Vagina (tissue), 2 donors: Measurements from ENCODE around the gene ANKRD44. TPM values are rescaled to one million over a fixed set of nuclear protein-coding genes. Genes with fewer than 3 reads are reported as not detected.
"Not testable (repeated sequence)": the region's sequence is repeated elsewhere in the genome, so short reads cannot be mapped to it uniquely, and the experiment has no call there.

Source experiments
- DNase-seq, 2 donors: peaks; one replicate each; pipeline ENCODE4 v3.0.0-alpha.2; 2017; ENCODE audit errors: extremely low spot score in 2 of 2
- H3K27ac ChIP-seq: fragments of 200-600 bp; sonication (generic); one replicate; pipeline ENCODE4 v1.5.1; 2019
- H3K27me3 ChIP-seq: fragments of 200-600 bp; sonication (generic); one replicate; pipeline ENCODE4 v1.5.1; 2019
- H3K36me3 ChIP-seq, 2 donors: fragments of 200-600 bp; sonication (generic); one replicate each; pipeline ENCODE4 v1.5.1; 2017 to 2019
- H3K4me1 ChIP-seq: fragments of 200-600 bp; sonication (generic); one replicate; pipeline ENCODE4 v1.5.1; 2019
- H3K4me3 ChIP-seq, 2 donors: fragments of 200-600 bp; sonication (generic); 1 replicate in 1 of 2; 2 replicates in 1 of 2; pipeline ENCODE4 v1.5.1; 2016 to 2019
- H3K9me3 ChIP-seq: fragments of 200-600 bp; sonication (generic); one replicate; pipeline ENCODE4 v1.5.1; 2019
- CTCF ChIP-seq, 3 experiments: fragments of 450-650 bp in 2 of 3; fragments of 200-600 bp in 1 of 3; sonication (generic) in 1 of 3; IDR thresholded peaks; one replicate each; pipeline ENCODE4 v1.5.1; 2017 to 2019; ENCODE audit warnings: antibody characterized with exemption in 3 of 3, mild to moderate bottlenecking in 2 of 3, moderate library complexity in 2 of 3
- POLR2A ChIP-seq, 2 donors: fragments of 450-650 bp; IDR thresholded peaks; one replicate each; pipeline ENCODE4 v1.6.1; 2017; ENCODE audit warnings: antibody characterized with exemption in 2 of 2, mild to moderate bottlenecking in 2 of 2, moderate library complexity in 2 of 2
- POLR2AphosphoS5 ChIP-seq, 2 donors: sonication (generic); formaldehyde crosslinking; IDR thresholded peaks; one replicate each; pipeline ENCODE4 v1.9.0; 2017; ENCODE audit warnings: antibody characterized with exemption in 2 of 2, mild to moderate bottlenecking in 2 of 2, low read depth in 1 of 2; ENCODE audit not compliant: insufficient read depth in 1 of 2
- intact Hi-C: fragments of 100-400 bp; cut with DNase I; formaldehyde crosslinking; loops from one replicate; pipeline ENCODE4 v1.15.1; 2023
- total RNA-seq: library from RNA; depleted of rRNA; stranded (reverse); fragments of >200 nt; gene quantifications from one replicate; pipeline ENCODE4 v1.2.3, GENCODE V29; 2016

Gene ANKRD44
- total RNA-seq, 1 donor from 2014 or later: 46.4 TPM

- no peak for DNase-seq
- no peak overlapping the region for H3K4me3 ChIP-seq
- no peaks in the 10 kb centered on the region for H3K9me3 ChIP-seq
- no peaks in the 10 kb centered on the region for H3K27me3 ChIP-seq
- H3K36me3 ChIP-seq: no peaks in the 10 kb centered on the region
- intact Hi-C loops: no loop called here
- H3K27ac ChIP-seq: no peak overlapping the region
- H3K4me1 ChIP-seq: peaks cover 30% of the 10 kb centered on the region
- no peak for TF ChIP-seq POLR2AphosphoS5 (IDR thresholded peaks at IDR 0.05; ENCODE audit: insufficient read depth in 1 of 2, low read depth in 1 of 2)
- no peak for TF ChIP-seq POLR2A (IDR thresholded peaks at IDR 0.05)
- no peak for TF ChIP-seq CTCF (IDR thresholded peaks at IDR 0.05)
Measured at GRCh38 chr2:197072533-197072932, 238.0 kb downstream of the ANKRD44 start.

DNA sequence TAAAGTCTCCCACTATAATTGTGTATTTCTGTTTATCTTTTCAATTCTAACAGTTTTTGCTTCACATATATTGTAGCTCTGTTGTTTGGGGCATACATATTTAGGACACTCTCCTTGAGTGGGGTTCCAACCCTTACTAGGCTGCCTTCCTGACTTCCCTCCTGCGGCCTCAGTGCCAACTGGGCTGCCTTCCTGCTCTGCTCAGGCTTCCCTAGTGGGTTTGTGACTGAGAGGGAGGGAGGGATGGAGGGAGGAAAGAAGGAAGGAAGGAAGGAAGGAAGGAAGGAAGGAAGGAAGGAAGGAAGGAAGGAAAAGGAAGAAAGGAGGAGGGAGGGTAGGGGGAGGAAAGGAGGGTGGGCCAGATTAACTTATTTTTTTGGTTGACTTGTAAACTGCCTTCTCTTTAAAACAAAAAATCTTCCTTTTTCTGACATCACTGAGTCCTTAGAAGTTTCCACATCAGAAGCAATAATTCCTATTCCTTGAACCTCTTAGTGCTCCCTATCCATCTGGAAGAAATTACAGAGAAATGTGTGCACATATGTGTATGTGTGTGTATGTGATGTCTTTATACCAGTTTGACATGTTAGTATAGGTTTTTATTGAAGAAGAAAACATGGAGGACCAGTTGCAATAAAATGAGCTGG lies 238.7 kb downstream of the ANKRD44 start:
- H3K27me3 ChIP-seq: no peaks in the 10 kb centered on the region
- intact Hi-C loops: no loop called here
- TF ChIP-seq POLR2AphosphoS5 (IDR thresholded peaks at IDR 0.05; ENCODE audit: insufficient read depth in 1 of 2, low read depth in 1 of 2) (no peak), CTCF (IDR thresholded peaks at IDR 0.05) (no peak), POLR2A (IDR thresholded peaks at IDR 0.05) (no peak)
- no peak overlapping the region for H3K4me3 ChIP-seq
- H3K36me3 ChIP-seq: no peaks in the 10 kb centered on the region
- no peak for DNase-seq
- H3K9me3 ChIP-seq: no peaks in the 10 kb centered on the region
- H3K4me1 ChIP-seq: peaks cover 30% of the 10 kb centered on the region
- peak overlapping the region; percentile 2 for H3K27ac ChIP-seq

- no peaks in the 10 kb centered on the region for H3K36me3 ChIP-seq
- no peak for DNase-seq
- H3K4me1 ChIP-seq: peaks cover 30% of the 10 kb centered on the region
- no peaks in the 10 kb centered on the region for H3K9me3 ChIP-seq
- no peaks in the 10 kb centered on the region for H3K27me3 ChIP-seq
- TF ChIP-seq POLR2A (IDR thresholded peaks at IDR 0.05) (no peak), CTCF (IDR thresholded peaks at IDR 0.05) (no peak)
- peak overlapping the region; percentile 2 for H3K27ac ChIP-seq
- H3K4me3 ChIP-seq: no peak overlapping the region
- intact Hi-C loops: no loop called here
Measured at GRCh38 chr2:197071213-197071612, 239.4 kb downstream of the ANKRD44 start.

DNA sequence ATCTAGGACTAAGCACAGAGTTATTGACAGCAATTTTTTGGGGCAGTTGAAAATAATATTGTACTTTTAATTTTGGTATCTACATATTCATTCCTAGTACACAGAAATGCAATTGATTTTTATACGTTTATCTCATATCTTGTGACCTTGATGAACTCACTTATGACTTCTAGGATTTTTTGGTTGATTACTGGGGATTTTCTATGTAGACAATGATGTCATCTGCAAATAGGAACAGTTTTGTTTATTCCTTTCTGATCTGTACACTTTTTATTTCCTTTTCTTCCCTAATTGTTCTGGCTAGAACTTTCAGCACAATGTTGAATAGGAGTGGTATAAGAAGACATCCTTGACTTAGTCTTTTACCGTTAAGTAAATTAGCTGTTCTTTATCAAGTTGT lies 240.6 kb downstream of the ANKRD44 start:
- TF ChIP-seq POLR2A (IDR thresholded peaks at IDR 0.05) (no peak), CTCF (IDR thresholded peaks at IDR 0.05) (no peak), POLR2AphosphoS5 (IDR thresholded peaks at IDR 0.05; ENCODE audit: insufficient read depth in 1 of 2, low read depth in 1 of 2) (no peak)
- DNase-seq: no peak
- Histone ChIP-seq H3K27me3 (no peaks in the 10 kb centered on the region), H3K4me1 (peaks cover 30% of the 10 kb centered on the region), H3K4me3 (no peak overlapping the region), H3K27ac (no peak overlapping the region), H3K9me3 (no peaks in the 10 kb centered on the region), H3K36me3 (no peaks in the 10 kb centered on the region)
- intact Hi-C loops: no loop called here

DNA sequence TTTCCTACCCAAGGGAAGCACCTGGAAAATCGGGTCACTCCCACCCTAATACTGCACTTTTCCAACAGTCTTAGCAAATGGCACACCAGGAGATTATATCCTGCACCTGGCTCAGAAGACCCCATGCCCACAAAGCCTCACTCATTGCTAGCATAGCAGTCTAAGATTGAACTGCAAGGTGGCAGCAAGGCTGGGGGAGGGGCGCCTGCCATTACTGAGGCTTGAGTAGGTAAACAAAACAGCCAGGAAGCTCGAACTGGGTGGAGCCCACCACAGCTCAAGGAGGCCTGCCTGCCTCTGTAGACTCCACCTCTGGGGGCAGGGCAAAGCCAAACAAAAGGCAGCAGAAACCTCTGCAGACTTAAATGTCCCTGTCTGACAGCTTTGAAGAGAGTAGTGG lies 248.0 kb downstream of the ANKRD44 start:
- H3K9me3 ChIP-seq, H3K36me3 ChIP-seq, H3K4me3 ChIP-seq, H3K27ac ChIP-seq, intact Hi-C loops, H3K4me1 ChIP-seq, DNase-seq, H3K27me3 ChIP-seq: not testable (repeated sequence)
